Measurements from ENCODE around the gene POU2F3. TPM values are rescaled to one million over a fixed set of nuclear protein-coding genes. Genes with fewer than 3 reads are reported as not detected.

Gene POU2F3
- total and polyA plus RNA-seq, 2 of the 8 experiments (the other 6 are each of a cell fraction or from before 2014, with no cell fraction given) = 1.0 to 2.1 TPM

DNA sequence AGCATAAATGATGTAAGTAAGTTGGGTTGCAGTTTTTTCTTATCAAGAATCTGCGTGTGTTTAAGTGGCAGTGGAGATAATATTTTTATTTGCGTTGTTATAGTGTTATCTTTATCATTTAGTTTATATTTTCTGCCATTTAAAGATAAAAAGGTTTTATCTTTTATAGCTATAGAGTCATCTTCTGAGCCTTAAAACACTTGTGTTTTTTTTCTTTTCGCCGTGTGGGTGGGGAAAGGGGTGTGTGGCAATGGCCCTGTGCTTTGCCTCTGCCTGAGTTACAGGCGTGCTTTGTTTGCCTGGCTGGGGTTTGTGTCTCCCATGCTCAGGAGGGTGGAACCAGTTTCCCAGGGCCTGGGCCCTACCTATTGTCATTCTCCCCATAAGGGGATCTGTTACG, 112.5 kb downstream of the POU2F3 start:
- DNase-seq (ENCODE audit: low read depth in 1 of 2, low spot score in 2 of 2) (no peak), FAIRE-seq (no peak)
- H2AK5ac ChIP-seq (ENCODE audit: low read depth, low read length) = no peak overlapping the region
- no peak overlapping the region for H3K4me3 ChIP-seq (ENCODE audit: extremely low read depth in 1 of 4, insufficient read depth in 2 of 4, low read depth in 3 of 4, low read length in 4 of 4)
- H2AFZ ChIP-seq (ENCODE audit: low read length) = no peak overlapping the region
- no peaks in the 10 kb centered on the region for H3K36me3 ChIP-seq (ENCODE audit: control insufficient read depth in 2 of 4, insufficient read depth in 4 of 4, low read length in 3 of 4)
- H3K4ac ChIP-seq (replicated peaks; ENCODE audit: insufficient read length, low read depth, low read length) = no peak overlapping the region
- ChIA-PET POLR2A (ENCODE audit: partially characterized antibody) (no interaction called here), CTCF (ENCODE audit: partially characterized antibody) (no interaction called here)
- no peak overlapping the region for H3K56ac ChIP-seq (replicated peaks; ENCODE audit: insufficient read length, low read depth, low read length)
- peaks cover 0 to 3% (median 0%) of the 10 kb centered on the region in 4 experiments; a peak in 1 of 7 replicates for H3K4me1 ChIP-seq (replicated peaks in 1 of 4; ENCODE audit: control insufficient read depth in 3 of 4, insufficient read depth in 4 of 4, low read length in 3 of 4)
- H3K9me3 ChIP-seq (ENCODE audit: insufficient read depth in 2 of 2, low read depth in 1 of 2, low read length in 1 of 2) = no peaks in the 10 kb centered on the region
- no peaks in the 10 kb centered on the region for H3K23me2 ChIP-seq (ENCODE audit: low read depth, low read length)
- H4K91ac ChIP-seq (replicated peaks; ENCODE audit: insufficient read length, low read length) = no peak overlapping the region
- H2BK20ac ChIP-seq (ENCODE audit: low read length) = no peak overlapping the region
- H4K20me1 ChIP-seq (replicated peaks in 1 of 2; ENCODE audit: control insufficient read depth in 1 of 2, insufficient read depth in 2 of 2, low read length in 2 of 2) = peaks cover 0 to 4% of the 10 kb centered on the region in 2 experiments
- H3K18ac ChIP-seq (ENCODE audit: extremely low read depth, low read length) = no peak overlapping the region
- no peak overlapping the region for H3K23ac ChIP-seq (ENCODE audit: insufficient read length)
- H3K79me1 ChIP-seq (ENCODE audit: low read depth, low read length) = peaks cover 4% of the 10 kb centered on the region; the same call in 1 of the 2 replicates
- H3K27me3 ChIP-seq (replicated peaks in 1 of 4; ENCODE audit: control insufficient read depth in 3 of 4, extremely low read depth in 1 of 4, insufficient read depth in 3 of 4, low read length in 3 of 4) = no peaks in the 10 kb centered on the region
- WGBS, 2 experiments (ENCODE audit: extremely low coverage in 1 of 2, insufficient coverage in 1 of 2, insufficient read length in 1 of 2, insufficient replicate concordance in 2 of 2, low coverage in 1 of 2, low lambda C conversion rate in 2 of 2, missing lambda C conversion rate in 1 of 2) = 72% methylated on average over 6 of the region's 6 CpGs; no CpG with 5 or more reads in 1 of the 2 experiments
- H2BK120ac ChIP-seq (replicated peaks; ENCODE audit: low read depth, low read length) = no peak overlapping the region
- no peak overlapping the region for H3K27ac ChIP-seq (ENCODE audit: low read depth, low read length)
- no peak overlapping the region for H4K8ac ChIP-seq (ENCODE audit: extremely low read depth, insufficient read depth, low read length)
- H2BK5ac ChIP-seq (ENCODE audit: low read depth, low read length) = no peak overlapping the region
- no peak overlapping the region for H2BK15ac ChIP-seq (ENCODE audit: low read length)
- no peak overlapping the region for H3K4me2 ChIP-seq (ENCODE audit: insufficient read depth in 1 of 2, low read depth in 2 of 2, low read length in 2 of 2)
- H3K9ac ChIP-seq (replicated peaks in 1 of 4; ENCODE audit: extremely low read depth in 1 of 4, low read depth in 3 of 4, low read length in 3 of 4) = no peak overlapping the region
- H4K5ac ChIP-seq (ENCODE audit: insufficient read length, low read depth, low read length) = no peak overlapping the region
- TF ChIP-seq POU5F1 (IDR thresholded peaks at IDR 0.05; ENCODE audit: low read depth, low read length) (no peak), POLR2AphosphoS5 (IDR thresholded peaks at IDR 0.05; ENCODE audit: low read depth, low read length) (no peak)
- no peak overlapping the region for H3K14ac ChIP-seq (ENCODE audit: insufficient read length)
- peaks cover 0 to 78% of the 10 kb centered on the region in 2 experiments; a peak in 2 of 4 replicates for H3K79me2 ChIP-seq (ENCODE audit: control insufficient read depth in 1 of 2, insufficient read depth in 2 of 2, low read length in 2 of 2)
- H2BK12ac ChIP-seq (ENCODE audit: low read depth, low read length) = no peak overlapping the region
